SK-N-DZ (cell line): ENCODE data around the gene KLHDC7B.

Experiments
- DNase-seq: peaks from one replicate; pipeline ENCODE4 v3.0.0-alpha.2; 2015; ENCODE audit warnings: low spot score

The KLHDC7B gene

GRCh38 chr22:50548040-50548920 is 2.6 kb downstream of the KLHDC7B start:
- DNase-seq = no peak

- DNase-seq = no peak
Measured at GRCh38 chr22:50548921-50549790, 3.5 kb downstream of the KLHDC7B start.

GRCh38 chr22:50550395-50550794 is 4.7 kb downstream of the KLHDC7B start:
- DNase-seq = no peak

- DNase-seq = no peak
Measured at GRCh38 chr22:50551160-50551752, 5.6 kb downstream of the KLHDC7B start.

- no peak for DNase-seq
Measured at GRCh38 chr22:50553310-50553709, 7.6 kb downstream of the KLHDC7B start.

GRCh38 chr22:50556703-50557102 is 11.0 kb downstream of the KLHDC7B start:
- DNase-seq = no peak

GRCh38 chr22:50560034-50560433 is 14.3 kb downstream of the KLHDC7B start:
- no peak for DNase-seq

- DNase-seq = no peak
Measured at GRCh38 chr22:50561401-50562358, 16.0 kb downstream of the KLHDC7B start.

GRCh38 chr22:50562523-50563412 is 17.1 kb downstream of the KLHDC7B start, which contains the start of gene SYCE3:
SYCE3 (minus strand) TSS chr22:50562919; CDS start chr22:50556405, 6,514 bp downstream.
- peak; percentile 94 for DNase-seq

GRCh38 chr22:50563413-50564160 is 17.9 kb downstream of the KLHDC7B start:
- DNase-seq = no peak

- DNase-seq = no peak
Measured at GRCh38 chr22:50564289-50564688, 18.6 kb downstream of the KLHDC7B start.

- no peak for DNase-seq
Measured at GRCh38 chr22:50567721-50568252, 22.1 kb downstream of the KLHDC7B start.

- no peak for DNase-seq
Measured at GRCh38 chr22:50568626-50569025, 22.9 kb downstream of the KLHDC7B start.

GRCh38 chr22:50569041-50569459 is 23.4 kb downstream of the KLHDC7B start:
- no peak for DNase-seq

GRCh38 chr22:50569896-50570535 is 24.3 kb downstream of the KLHDC7B start:
- DNase-seq = no peak

GRCh38 chr22:50570861-50571260 is 25.2 kb downstream of the KLHDC7B start:
- no peak for DNase-seq

- no peak for DNase-seq
Measured at GRCh38 chr22:50571264-50572175, 25.8 kb downstream of the KLHDC7B start.
